ENCODE data around the gene ATXN10.

- TF ChIP-seq CTCF (IDR thresholded peaks at IDR 0.05; ENCODE audit: low read length), result no peak
- no peak for TF ChIP-seq EZH2 (IDR thresholded peaks at IDR 0.05; ENCODE audit: borderline replicate concordance, low read length)
Observed at GRCh38 chr22:45676024-45676423, 4.4 kb downstream of the ATXN10 start.

All from OCI-LY1 (cell line).